MM.1S (cell line): ENCODE measurements around the gene PURA.

Experiments
- DNase-seq: peaks from one replicate; pipeline ENCODE4 v3.0.0-alpha.2; 2015
- H2AFZ ChIP-seq: fragments of 300-600 bp; sonication (generic); 2 replicates; pipeline ENCODE4 v1.6.0; 2016; ENCODE audit warnings: antibody characterized with exemption, low read length
- H3F3A ChIP-seq: fragments of 300-600 bp; sonication (generic); 2 replicates; pipeline ENCODE4 v1.6.1; 2016; ENCODE audit warnings: mild to moderate bottlenecking, antibody characterized with exemption, low read length, moderate library complexity, mixed read lengths; ENCODE audit not compliant: insufficient read depth
- H3K27ac ChIP-seq: fragments of 300-600 bp; sonication (generic); 2 replicates; pipeline ENCODE4 v1.5.1; 2016; ENCODE audit warnings: mild to moderate bottlenecking, low read length
- H3K27me3 ChIP-seq: fragments of 300-600 bp; sonication (generic); replicated peaks from 2 replicates; pipeline ENCODE4 v1.6.0; 2016; ENCODE audit warnings: low read length; ENCODE audit not compliant: insufficient read depth
- H3K36me3 ChIP-seq: fragments of 300-600 bp; sonication (generic); replicated peaks from 2 replicates; pipeline ENCODE4 v1.6.1; 2016; ENCODE audit warnings: mild to moderate bottlenecking, low read length, mixed read lengths; ENCODE audit not compliant: insufficient read depth
- H3K4me1 ChIP-seq: fragments of 300-600 bp; sonication (generic); 2 replicates; pipeline ENCODE4 v1.6.1; 2016; ENCODE audit warnings: low read length, mixed read lengths
- H3K4me2 ChIP-seq: fragments of 300-600 bp; sonication (generic); 2 replicates; pipeline ENCODE4 v1.6.0; 2016; ENCODE audit warnings: low read depth, low read length
- H3K4me3 ChIP-seq: fragments of 300-600 bp; sonication (generic); 2 replicates; pipeline ENCODE4 v1.5.1; 2016; ENCODE audit warnings: low read length, mixed read lengths
- H3K79me2 ChIP-seq: fragments of 300-600 bp; sonication (generic); 2 replicates; pipeline ENCODE4 v1.6.1; 2016; ENCODE audit warnings: mixed run types, low read length, mixed read lengths
- H3K9ac ChIP-seq: fragments of 300-600 bp; sonication (generic); 2 replicates; pipeline ENCODE4 v1.6.1; 2016; ENCODE audit warnings: low read length, mixed read lengths
- H3K9me2 ChIP-seq: fragments of 300-600 bp; sonication (generic); replicated peaks from 2 replicates; pipeline ENCODE4 v1.6.1; 2016; ENCODE audit warnings: mild to moderate bottlenecking, low read length, mixed read lengths; ENCODE audit not compliant: insufficient read depth
- H3K9me3 ChIP-seq: fragments of 300-600 bp; sonication (generic); replicated peaks from 2 replicates; pipeline ENCODE4 v1.6.1; 2016; ENCODE audit warnings: mild to moderate bottlenecking, low read length, mixed read lengths; ENCODE audit not compliant: insufficient read depth
- H4K20me1 ChIP-seq: fragments of 300-600 bp; sonication (generic); 2 replicates; pipeline ENCODE4 v1.6.1; 2016; ENCODE audit warnings: mild to moderate bottlenecking, low read length, moderate library complexity, mixed read lengths; ENCODE audit not compliant: insufficient read depth
- CTCF ChIP-seq: fragments of 300-600 bp; sonication (generic); IDR thresholded peaks from 2 replicates; pipeline ENCODE4 v1.5.1; 2016; ENCODE audit warnings: antibody characterized with exemption, low read length, mixed read lengths
- EZH2 ChIP-seq: fragments of 300-600 bp; sonication (generic); optimal IDR thresholded peaks from 2 replicates; pipeline ENCODE3; 2017; ENCODE audit warnings: low read depth, mild to moderate bottlenecking, antibody characterized with exemption, low read length, mixed read lengths
- EZH2phosphoT487 ChIP-seq: fragments of 300-600 bp; sonication (generic); IDR thresholded peaks from 2 replicates; pipeline ENCODE4 v1.6.1; 2018; ENCODE audit warnings: antibody characterized with exemption, low read length

PURA gene

GRCh38 chr5:140103154-140103553 lies 10.8 kb upstream of the PURA start:
- H3K4me2 ChIP-seq = no peak overlapping the region
- no peaks in the 10 kb centered on the region for H3K9me2 ChIP-seq
- no peak overlapping the region for H2AFZ ChIP-seq
- peaks cover 7% of the 10 kb centered on the region for H3K4me1 ChIP-seq
- no peak overlapping the region for H3K4me3 ChIP-seq
- no peaks in the 10 kb centered on the region for H3K36me3 ChIP-seq
- no peaks in the 10 kb centered on the region for H3K9me3 ChIP-seq
- no peaks in the 10 kb centered on the region for H4K20me1 ChIP-seq
- TF ChIP-seq EZH2 (no peak), EZH2phosphoT487 (no peak), CTCF (no peak)
- no peak for DNase-seq
- no peak overlapping the region for H3K27ac ChIP-seq
- no peaks in the 10 kb centered on the region for H3K27me3 ChIP-seq
- peaks cover 1% of the 10 kb centered on the region for H3K79me2 ChIP-seq
- peaks cover 14% of the 10 kb centered on the region for H3F3A ChIP-seq
- no peak overlapping the region for H3K9ac ChIP-seq

- H3K79me2 ChIP-seq = peaks cover 11% of the 10 kb centered on the region
- H3K4me1 ChIP-seq = peaks cover 10% of the 10 kb centered on the region
- H3K36me3 ChIP-seq = no peaks in the 10 kb centered on the region
- no peak overlapping the region for H3K4me3 ChIP-seq
- no peaks in the 10 kb centered on the region for H3K9me3 ChIP-seq
- H3F3A ChIP-seq = peaks cover 14% of the 10 kb centered on the region
- no peaks in the 10 kb centered on the region for H3K27me3 ChIP-seq
- no peak overlapping the region for H3K9ac ChIP-seq
- TF ChIP-seq CTCF (no peak), EZH2 (no peak)
- no peak for DNase-seq
- H3K27ac ChIP-seq = no peak overlapping the region
- no peak overlapping the region for H2AFZ ChIP-seq
- no peak overlapping the region for H3K4me2 ChIP-seq
- H4K20me1 ChIP-seq = no peaks in the 10 kb centered on the region
- no peaks in the 10 kb centered on the region for H3K9me2 ChIP-seq
Observed at GRCh38 chr5:140104100-140104499, 9.8 kb upstream of the PURA start.

GRCh38 chr5:140106101-140106500 lies 7.8 kb upstream of the PURA start:
- no peak for DNase-seq
- no peak overlapping the region for H3K4me3 ChIP-seq
- H2AFZ ChIP-seq = no peak overlapping the region
- no peak overlapping the region for H3K27ac ChIP-seq
- no peaks in the 10 kb centered on the region for H3K9me2 ChIP-seq
- H3K4me2 ChIP-seq = no peak overlapping the region
- TF ChIP-seq CTCF (no peak), EZH2 (no peak), EZH2phosphoT487 (no peak)
- no peaks in the 10 kb centered on the region for H4K20me1 ChIP-seq
- H3K4me1 ChIP-seq = peaks cover 11% of the 10 kb centered on the region
- peaks cover 14% of the 10 kb centered on the region for H3F3A ChIP-seq
- H3K27me3 ChIP-seq = no peaks in the 10 kb centered on the region
- no peak overlapping the region for H3K9ac ChIP-seq
- no peaks in the 10 kb centered on the region for H3K9me3 ChIP-seq
- no peaks in the 10 kb centered on the region for H3K36me3 ChIP-seq
- H3K79me2 ChIP-seq = peaks cover 31% of the 10 kb centered on the region
